Measurements from ENCODE around the gene AKAP6.

AKAP6 gene

GRCh38 chr14:32621585-32621984 lies 292.5 kb downstream of the AKAP6 start:
- no peak for TF ChIP-seq CTCF (IDR thresholded peaks at IDR 0.05; ENCODE audit: low read depth, low read length)

GRCh38 chr14:32622742-32623141 lies 293.6 kb downstream of the AKAP6 start:
- no peak overlapping the region for H3K4me3 ChIP-seq (ENCODE audit: low read depth, low read length)
- TF ChIP-seq CTCF (IDR thresholded peaks at IDR 0.05; ENCODE audit: low read depth, low read length) = no peak

More at GRCh38 chr14:32621585-32621984, 292.5 kb downstream of the AKAP6 start:
- H3K4me3 ChIP-seq (ENCODE audit: low read depth, low read length) = no peak overlapping the region

GRCh38 chr14:32623300-32624093 lies 294.4 kb downstream of the AKAP6 start:
- H3K4me3 ChIP-seq (ENCODE audit: low read depth, low read length) = no peak overlapping the region
- no peak for TF ChIP-seq CTCF (IDR thresholded peaks at IDR 0.05; ENCODE audit: low read depth, low read length)

- no peak for TF ChIP-seq CTCF (IDR thresholded peaks at IDR 0.05; ENCODE audit: low read depth, low read length)
- no peak overlapping the region for H3K4me3 ChIP-seq (ENCODE audit: low read depth, low read length)
These were observed 296.1 kb downstream of the AKAP6 start for GRCh38 chr14:32625211-32625610.

GRCh38 chr14:32627545-32628298 lies 298.6 kb downstream of the AKAP6 start:
- TF ChIP-seq CTCF (IDR thresholded peaks at IDR 0.05; ENCODE audit: low read depth, low read length) = no peak
- H3K4me3 ChIP-seq (ENCODE audit: low read depth, low read length) = no peak overlapping the region

- H3K4me3 ChIP-seq (ENCODE audit: low read depth, low read length) = no peak overlapping the region
- TF ChIP-seq CTCF (IDR thresholded peaks at IDR 0.05; ENCODE audit: low read depth, low read length) = no peak
These were observed 300.1 kb downstream of the AKAP6 start for GRCh38 chr14:32629236-32629635.

- no peak for TF ChIP-seq CTCF (IDR thresholded peaks at IDR 0.05; ENCODE audit: low read depth, low read length)
- no peak overlapping the region for H3K4me3 ChIP-seq (ENCODE audit: low read depth, low read length)
These were observed 301.6 kb downstream of the AKAP6 start for GRCh38 chr14:32630701-32631100.
